Endothelial cell of umbilical vein (primary cell): ENCODE data around the gene CENPQ. TPM values are rescaled to one million over a fixed set of nuclear protein-coding genes. Genes with fewer than 3 reads are reported as not detected.
"Not testable (repeated sequence)": the region's sequence is repeated elsewhere in the genome, so short reads cannot be mapped to it uniquely, and the experiment has no call there.

Experiments used
- BruUV-seq: library from RNA; stranded (reverse); fragments of 400-500 nt; replicated peaks from 2 replicates; lab custom pipeline; 2021; lab: Mats Ljungman, UMichigan
- CTCF ChIA-PET: fragments of 300-600, 350-600 bp; sonication (Branson Sonifier 250); formaldehyde crosslinking; loops from one replicate; lab custom pipeline; 2021; ENCODE audit warnings: antibody characterized with exemption, inconsistent platforms; lab: Charles Lee
- POLR2A ChIA-PET: fragments of 300-600, 350-600 bp; sonication (Branson Sonifier 250); formaldehyde crosslinking; loops from one replicate; lab custom pipeline; 2021; ENCODE audit warnings: antibody characterized with exemption, inconsistent platforms; lab: Charles Lee
- DNase-seq: peaks from one replicate; pipeline ENCODE4 v3.0.0-alpha.2; 2011; ENCODE audit warnings: low read depth, low spot score
- FAIRE-seq: peaks from 2 replicates; lab custom pipeline; 2011; peaks lifted over from hg19 to GRCh38; lab: Jason Lieb, UNC
- H2AFZ ChIP-seq: 2 replicates; pipeline ENCODE4 v1.6.0; 2012; ENCODE audit warnings: low read depth, low read length, control low read depth, inconsistent platforms
- H3K27ac ChIP-seq: 2 replicates; pipeline ENCODE4 v1.5.1; 2011; ENCODE audit warnings: low read depth, mild to moderate bottlenecking, control low read depth, low read length, moderate library complexity; ENCODE audit not compliant: insufficient read depth
- H3K27me3 ChIP-seq, 2 experiments: 2 replicates each; pipeline versions ENCODE4 v1.6.0 to v1.6.1; 2011; ENCODE audit warnings: low read length in 2 of 2, mixed read lengths in 1 of 2; ENCODE audit not compliant: control insufficient read depth in 2 of 2, insufficient read depth in 2 of 2
- H3K36me3 ChIP-seq, 2 experiments: 2 replicates in 1 of 2; 3 replicates in 1 of 2; pipeline ENCODE4 v1.5.1; 2011; ENCODE audit warnings: low read length in 2 of 2, mild to moderate bottlenecking in 1 of 2, moderate library complexity in 1 of 2; ENCODE audit not compliant: control insufficient read depth in 2 of 2, insufficient read depth in 2 of 2; ENCODE audit errors: extremely low read depth in 1 of 2
- H3K4me1 ChIP-seq: 3 replicates; pipeline ENCODE4 v1.5.1; 2011; ENCODE audit warnings: mild to moderate bottlenecking, low read length; ENCODE audit not compliant: control insufficient read depth, insufficient read depth; ENCODE audit errors: extremely low read depth
- H3K4me2 ChIP-seq: 2 replicates; pipeline ENCODE4 v1.6.1; 2011; ENCODE audit warnings: low read length, control low read depth, mixed read lengths; ENCODE audit not compliant: insufficient read depth
- H3K4me3 ChIP-seq, 3 experiments: fragments of 200-600 bp in 1 of 3; sonication (generic), shearing (Covaris generic) in 1 of 3; replicated peaks in 1 of 3; 2 replicates each; pipeline ENCODE4 v1.5.1; 2011 to 2016; ENCODE audit warnings: control low read depth in 3 of 3, low read length in 3 of 3, mild to moderate bottlenecking in 2 of 3, inconsistent platforms in 1 of 3, low read depth in 1 of 3, moderate library complexity in 1 of 3; ENCODE audit not compliant: insufficient read depth in 1 of 3
- H3K79me2 ChIP-seq: 2 replicates; pipeline ENCODE4 v1.6.0; 2012; ENCODE audit warnings: low read length, inconsistent platforms; ENCODE audit not compliant: control insufficient read depth, insufficient read depth
- H3K9ac ChIP-seq: replicated peaks from 2 replicates; pipeline ENCODE3; 2011; ENCODE audit warnings: low read length, control low read depth; ENCODE audit not compliant: insufficient read depth; ENCODE audit errors: extremely low read depth
- H3K9me1 ChIP-seq: replicated peaks from 3 replicates; pipeline ENCODE4 v1.6.0; 2011; ENCODE audit warnings: mild to moderate bottlenecking, low read length; ENCODE audit not compliant: control insufficient read depth, insufficient read depth; ENCODE audit errors: extremely low read depth
- H3K9me3 ChIP-seq: replicated peaks from 2 replicates; pipeline ENCODE4 v1.5.1; 2012; ENCODE audit warnings: low read length, inconsistent platforms; ENCODE audit not compliant: control insufficient read depth, insufficient read depth
- H4K20me1 ChIP-seq: replicated peaks from 2 replicates; pipeline ENCODE3; 2011; ENCODE audit warnings: mild to moderate bottlenecking, low read length; ENCODE audit not compliant: control insufficient read depth, insufficient read depth; ENCODE audit errors: extremely low read depth
- GATA2 ChIP-seq: IDR thresholded peaks from 2 replicates; pipeline ENCODE4 v1.7.0; 2011; ENCODE audit warnings: low read depth, mild to moderate bottlenecking, moderate library complexity, mixed read lengths, low read length; ENCODE audit not compliant: insufficient read length, insufficient read depth
- MYC ChIP-seq: IDR thresholded peaks from one replicate; pipeline ENCODE4 v1.6.1; 2011; ENCODE audit warnings: mild to moderate bottlenecking, low read depth, low read length
- POLR2A ChIP-seq: IDR thresholded peaks from 2 replicates; pipeline ENCODE4 v1.6.1; 2012; ENCODE audit warnings: low read depth, mild to moderate bottlenecking, control low read depth, low read length
- POLR2AphosphoS5 ChIP-seq: IDR thresholded peaks from 2 replicates; pipeline ENCODE4 v1.6.1; 2012; ENCODE audit warnings: low read depth, mild to moderate bottlenecking, control low read depth, low read length, moderate library complexity; ENCODE audit not compliant: insufficient read depth
- dilution Hi-C: fragments of 300-500 bp; cut with MboI; formaldehyde crosslinking; loops from one replicate; pipeline ENCODE4 v1.15.0; 2019; ENCODE audit warnings: low sequenced_read_pairs; ENCODE audit not compliant: extremely low pct_ligation_motif_present
- intact Hi-C: fragments of 100-400 bp; cut with micrococcal nuclease; formaldehyde crosslinking; loops from one replicate; pipeline ENCODE4 v1.10.0; 2022
- polyA plus RNA-seq, 4 experiments: library from polyadenylated mRNA; depleted of rRNA in 3 of 4; stranded (reverse) in 3 of 4; unstranded in 1 of 4; fragments of >200 nt; gene quantifications; 2 replicates each; pipeline versions ENCODE4 v1.2.1 to v1.2.3, GENCODE V29; 2011 to 2012; ENCODE audit warnings: missing spikeins in 1 of 4
- total RNA-seq: library from RNA; stranded (reverse); gene quantifications from 2 replicates; pipeline ENCODE4 v1.2.3, GENCODE V29; 2021

CENPQ gene
- total and polyA plus RNA-seq, 2 donors (not counting 3 experiments of a cell fraction or from before 2014, with no cell fraction given) = 3.3 to 8.0 TPM

GRCh38 chr6:49483380-49483779 is 20.2 kb downstream of the CENPQ start:
- H3K9me3 ChIP-seq, H3K36me3 ChIP-seq, FAIRE-seq, POLR2A ChIA-PET, H2AFZ ChIP-seq, dilution Hi-C loops, H3K27me3 ChIP-seq, H3K9me1 ChIP-seq, H3K4me1 ChIP-seq, H3K27ac ChIP-seq, H3K4me3 ChIP-seq, H3K4me2 ChIP-seq, DNase-seq, H3K9ac ChIP-seq, H4K20me1 ChIP-seq, H3K79me2 ChIP-seq, intact Hi-C loops, BruUV-seq: not testable (repeated sequence)
- CTCF ChIA-PET = interaction anchor here (0.9 kb wide), 1 partner anchor 49 kb away, joined by 3 read pairs; no protein-coding TSS in a partner anchor

- H3K4me2 ChIP-seq = no peak overlapping the region
- H3K4me3 ChIP-seq = no peak overlapping the region
- H3K36me3 ChIP-seq = peaks cover 2 to 4% of the 10 kb centered on the region in 2 experiments
- no peak for FAIRE-seq
- ChIA-PET POLR2A (no interaction called here), CTCF (no interaction called here)
- H3K9me1 ChIP-seq = no peaks in the 10 kb centered on the region
- no peak overlapping the region for H2AFZ ChIP-seq
- no peak overlapping the region for H3K27ac ChIP-seq
- TF ChIP-seq POLR2A (no peak), GATA2 (no peak), MYC (no peak), POLR2AphosphoS5 (no peak)
- no peaks in the 10 kb centered on the region for H3K4me1 ChIP-seq
- H3K79me2 ChIP-seq = no peaks in the 10 kb centered on the region
- no peaks in the 10 kb centered on the region for H4K20me1 ChIP-seq
- no peak overlapping the region for H3K9ac ChIP-seq
- intact Hi-C loops (no loop called here), dilution Hi-C loops (no loop called here)
- no peaks in the 10 kb centered on the region for H3K9me3 ChIP-seq
- no peak for DNase-seq
- no TSS peak for BruUV-seq
- no peaks in the 10 kb centered on the region for H3K27me3 ChIP-seq
These were observed 27.5 kb downstream of the CENPQ start for GRCh38 chr6:49490633-49491032.
